HepG2 (cell line): ENCODE results near the gene UXS1. TPM values are rescaled to one million over a fixed set of nuclear protein-coding genes. Genes with fewer than 3 reads are reported as not detected.
A peak's percentile ranks its signal among the peaks of the same experiment; 100 is the strongest.

Experiments used
- AKNA ChIP-seq: sonication (generic); formaldehyde crosslinking; IDR thresholded peaks from 2 replicates; pipeline ENCODE4 v1.4.0; 2020; ENCODE audit warnings: missing genetic modification reagents, borderline replicate concordance
- ATM ChIP-seq: fragments of 450-650 bp; IDR thresholded peaks from 2 replicates; pipeline ENCODE4 v1.7.1; 2017; ENCODE audit warnings: mild to moderate bottlenecking, borderline replicate concordance
- CENPT ChIP-seq: sonication (generic); formaldehyde crosslinking; IDR thresholded peaks from 2 replicates; pipeline ENCODE4 v1.8.0; 2022; ENCODE audit warnings: low read depth, mild to moderate bottlenecking, moderate library complexity, missing genetic modification reagents
- DNMT3B ChIP-seq: conservative IDR thresholded peaks from 2 replicates; pipeline ENCODE4 v1.6.1; 2016; ENCODE audit warnings: missing biosample characterization, control low read depth
- ERF ChIP-seq: IDR thresholded peaks from 2 replicates; pipeline ENCODE4 v1.6.1; 2018; ENCODE audit warnings: missing biosample characterization, missing genetic modification reagents
- GLMP ChIP-seq: sonication (generic); formaldehyde crosslinking; IDR thresholded peaks from 2 replicates; pipeline ENCODE4 v1.9.0; 2021; ENCODE audit warnings: missing genetic modification reagents, mild to moderate bottlenecking, borderline replicate concordance
- IKZF5 ChIP-seq: IDR thresholded peaks from 2 replicates; pipeline ENCODE4 v1.6.1; 2018; ENCODE audit warnings: missing genetic modification reagents, mild to moderate bottlenecking, missing compliant biosample characterization
- NFKBIZ ChIP-seq: IDR thresholded peaks from 2 replicates; pipeline ENCODE4 v1.6.1; 2018; ENCODE audit warnings: missing genetic modification reagents, missing compliant biosample characterization
- SAP130 ChIP-seq: IDR thresholded peaks from 2 replicates; pipeline ENCODE4 v1.6.1; 2016; ENCODE audit warnings: low read depth
- SOX6 ChIP-seq, 2 experiments: fragments of 450-650 bp in 1 of 2; sonication (generic) in 1 of 2; formaldehyde crosslinking in 1 of 2; IDR thresholded peaks; 2 replicates each; pipeline versions ENCODE4 v1.4.0 to v1.6.1; 2017 to 2020; ENCODE audit warnings: antibody characterized with exemption in 1 of 2, mild to moderate bottlenecking in 1 of 2, missing genetic modification reagents in 1 of 2
- SP1 ChIP-seq, 2 experiments: fragments of 450-650 bp in 1 of 2; sonication (generic) in 1 of 2; formaldehyde crosslinking in 1 of 2; IDR thresholded peaks; 2 replicates each; pipeline versions ENCODE4 v1.4.0 to v1.6.1; 2016 to 2020; ENCODE audit warnings: missing genetic modification reagents in 1 of 2
- SSRP1 ChIP-seq: IDR thresholded peaks from 2 replicates; pipeline ENCODE4 v1.6.1; 2016; ENCODE audit warnings: control low read depth
- THAP8 ChIP-seq: sonication (generic); formaldehyde crosslinking; IDR thresholded peaks from 2 replicates; pipeline ENCODE4 v1.5.1; 2020; ENCODE audit warnings: missing genetic modification reagents, mild to moderate bottlenecking, borderline replicate concordance
- TOE1 ChIP-seq: sonication (generic); formaldehyde crosslinking; IDR thresholded peaks from 2 replicates; pipeline ENCODE4 v1.4.0; 2020; ENCODE audit warnings: mild to moderate bottlenecking, missing genetic modification reagents
- ZFP62 ChIP-seq: sonication (generic); formaldehyde crosslinking; IDR thresholded peaks from 2 replicates; pipeline ENCODE4 v1.4.0; 2020; ENCODE audit warnings: missing genetic modification reagents
- ZNF329 ChIP-seq: sonication (generic); formaldehyde crosslinking; IDR thresholded peaks from 2 replicates; pipeline ENCODE4 v1.9.0; 2021; ENCODE audit warnings: low read depth, mild to moderate bottlenecking, missing genetic modification reagents
- ZNF883 ChIP-seq: sonication (generic); formaldehyde crosslinking; IDR thresholded peaks from 2 replicates; pipeline ENCODE4 v1.5.1; 2020; ENCODE audit warnings: mild to moderate bottlenecking, missing genetic modification reagents; ENCODE audit errors: not compliant biosample characterization
- polyA plus RNA-seq, 8 experiments: library from polyadenylated mRNA; depleted of rRNA in 3 of 8; stranded (reverse) in 7 of 8; unstranded in 1 of 8; fragments of >200 nt; fragmentation: Illumina TruSeq in 4 of 8; extraction: Trizol in 4 of 8; gene quantifications; 2 replicates each; pipeline versions ENCODE4 v1.2.1 to v1.2.3, GENCODE V29; 2011 to 2016; ENCODE audit warnings: low read depth in 4 of 8, missing spikeins in 1 of 8, mixed read lengths in 1 of 8; ENCODE audit not compliant: insufficient read depth in 1 of 8
- total RNA-seq, 5 experiments: library from RNA; depleted of rRNA; stranded (reverse); fragments of >200 nt; fragmentation: Illumina TruSeq; extraction: Trizol; gene quantifications; 2 replicates each; pipeline ENCODE4 v1.2.3, GENCODE V29; 2016; ENCODE audit warnings: low read depth in 1 of 5

UXS1 gene
- total and polyA plus RNA-seq, 2 of the 13 experiments (the other 11 are each of a cell fraction or from before 2014, with no cell fraction given): 53.3 to 110 TPM

GRCh38 chr2:106193977-106194778, at the start of gene UXS1 (continued):
- no peak for TF ChIP-seq ZFP62 (CRISPR knock-in tag)
- no peak for TF ChIP-seq ATM
- TF ChIP-seq SOX6 (IDR thresholded peaks at IDR 0.05): no peak
- TF ChIP-seq SOX6 (CRISPR knock-in tag; IDR thresholded peaks at IDR 0.05): peak; percentile 59
- TF ChIP-seq ERF (CRISPR knock-in tag): 0 out of 2 replicates have a peak, but pooled peaks have one; percentile 62
- no peak for TF ChIP-seq TOE1 (CRISPR knock-in tag)
- no peak for TF ChIP-seq DNMT3B (CRISPR knock-in tag)
- TF ChIP-seq THAP8 (CRISPR knock-in tag): no peak
- TF ChIP-seq NFKBIZ: no peak
- TF ChIP-seq SP1 (IDR thresholded peaks at IDR 0.05): no peak
- peak; percentile 24; the same call in 1 of the 2 replicates for TF ChIP-seq SP1 (CRISPR knock-in tag; IDR thresholded peaks at IDR 0.05)
- TF ChIP-seq IKZF5 (CRISPR knock-in tag): 0 out of 2 replicates have a peak, but pooled peaks have one; percentile 31
- TF ChIP-seq SAP130 (CRISPR knock-in tag): peak; percentile 80
- TF ChIP-seq GLMP (CRISPR knock-in tag): no peak
- no peak for TF ChIP-seq CENPT (CRISPR knock-in tag)
- 0 out of 2 replicates have a peak, but pooled peaks have one; percentile 4 for TF ChIP-seq AKNA (CRISPR knock-in tag)
- no peak for TF ChIP-seq SSRP1
- peak; percentile 66 for TF ChIP-seq ZNF883 (CRISPR knock-in tag)
- no peak; the same call in 1 of the 2 replicates for TF ChIP-seq ZNF329 (CRISPR knock-in tag)
